ENCODE measurements around the gene CDC34.

GRCh38 chr19:579111-579841 is 47.7 kb downstream of the CDC34 start:
- TF ChIP-seq CTCF (IDR thresholded peaks at IDR 0.05) (no peak), POLR2A (IDR thresholded peaks at IDR 0.05) (no peak)
